GM10248 (cell line): ENCODE data around the gene CAPN13.

ENCODE experiments used
- CTCF ChIA-PET: fragments of 300-600 bp; sonication (Branson Sonifier 250); formaldehyde crosslinking; extraction: SDS; loops from one replicate; lab custom pipeline; 2021; ENCODE audit warnings: antibody characterized with exemption; lab: Yijun Ruan, JAX
- POLR2A ChIA-PET: fragments of 350-650 bp; sonication (Branson Sonifier 250); formaldehyde crosslinking; extraction: SDS; loops from one replicate; lab custom pipeline; 2020; ENCODE audit warnings: antibody characterized with exemption; lab: Yijun Ruan, JAX
- DNase-seq: peaks from one replicate; pipeline ENCODE4 v3.0.0; 2012; ENCODE audit errors: extremely low spot score
- CTCF ChIP-seq: IDR thresholded peaks from 2 replicates; pipeline ENCODE4 v1.5.1; 2012; ENCODE audit warnings: mild to moderate bottlenecking, low read depth; ENCODE audit errors: extremely low read depth, missing control alignments, control extremely low read depth

CAPN13 gene

GRCh38 chr2:30730736-30731647 lies 76.3 kb downstream of the CAPN13 start:
- ChIA-PET CTCF (interaction anchor here (1.0 to 1.9 kb wide), 4 partner anchors 9 to 19 kb away, joined by 3 to 7 read pairs (median 6); no protein-coding TSS in a partner anchor), POLR2A (no interaction called here)
- TF ChIP-seq CTCF, result no peak
- DNase-seq, result no peak

- POLR2A ChIA-PET, result no interaction called here
- no peak for TF ChIP-seq CTCF
- CTCF ChIA-PET, result interaction anchor here (1.1 kb wide), 1 partner anchor 18 kb away, joined by 4 read pairs; no protein-coding TSS in a partner anchor
- no peak for DNase-seq
These were observed 78.2 kb downstream of the CAPN13 start for GRCh38 chr2:30729031-30729430.

- ChIA-PET POLR2A (no interaction called here), CTCF (interaction anchor here (1.5 to 4.0 kb wide), 5 partner anchors 8 to 800 kb away, joined by 3 to 39 read pairs (median 6); no protein-coding TSS in a partner anchor)
- no peak for DNase-seq
These were observed 84.1 kb downstream of the CAPN13 start for GRCh38 chr2:30722936-30723725.

GRCh38 chr2:30721668-30722647 lies 85.3 kb downstream of the CAPN13 start:
- TF ChIP-seq CTCF, result no peak
- POLR2A ChIA-PET, result no interaction called here
- no peak for DNase-seq
- CTCF ChIA-PET, result interaction anchor here (1.5 to 4.0 kb wide), 5 partner anchors 8 to 801 kb away, joined by 3 to 39 read pairs (median 6); no protein-coding TSS in a partner anchor

More at GRCh38 chr2:30722936-30723725, 84.1 kb downstream of the CAPN13 start:
- no peak for TF ChIP-seq CTCF

- DNase-seq, result no peak
- ChIA-PET POLR2A (interaction anchor here (0.6 kb wide), 1 partner anchor 1398 kb away, joined by 3 read pairs; no protein-coding TSS in a partner anchor), CTCF (interaction anchor here (1.6 to 4.0 kb wide), 3 partner anchors 11 to 801 kb away, joined by 5 to 39 read pairs (median 6); no protein-coding TSS in a partner anchor)
- no peak for TF ChIP-seq CTCF
These were observed 86.0 kb downstream of the CAPN13 start for GRCh38 chr2:30721241-30721640.
